Sigmoid colon (tissue), 7 donors: ENCODE results near the gene RNF4. TPM values are rescaled to one million over a fixed set of nuclear protein-coding genes. Genes with fewer than 3 reads are reported as not detected.
"Not testable (repeated sequence)": the region's sequence is repeated elsewhere in the genome, so short reads cannot be mapped to it uniquely, and the experiment has no call there.

Source experiments
- DNase-seq: peaks from one replicate; pipeline ENCODE4 v3.0.0-alpha.2; 2019
- H3K27ac ChIP-seq, 4 donors: fragments of 200-600 bp; sonication (generic); one replicate each; pipeline ENCODE4 v1.5.1; 2016 to 2019; ENCODE audit warnings: mild to moderate bottlenecking in 1 of 4
- H3K27me3 ChIP-seq, 3 donors: fragments of 200-600 bp; sonication (generic); one replicate each; pipeline ENCODE4 v1.5.1; 2019; ENCODE audit warnings: mild to moderate bottlenecking in 1 of 3
- H3K36me3 ChIP-seq, 4 donors: fragments of 200-600 bp; sonication (generic); one replicate each; pipeline ENCODE4 v1.5.1; 2016 to 2019
- H3K4me1 ChIP-seq, 4 donors: fragments of 200-600 bp; sonication (generic); one replicate each; pipeline ENCODE4 v1.5.1; 2017 to 2019
- H3K4me3 ChIP-seq, 4 donors: fragments of 200-600 bp; sonication (generic); one replicate each; pipeline ENCODE4 v1.5.1; 2017 to 2019; ENCODE audit warnings: mild to moderate bottlenecking in 2 of 4, moderate library complexity in 1 of 4
- H3K9me3 ChIP-seq, 4 donors: fragments of 200-600 bp in 3 of 4; sonication (generic) in 3 of 4; one replicate each; pipeline versions ENCODE4 v1.5.1 to v1.6.1; 2013 to 2019
- EP300 ChIP-seq, 4 donors: sonication (generic); formaldehyde crosslinking; IDR thresholded peaks; one replicate each; pipeline ENCODE4 v1.6.1; 2017; ENCODE audit warnings: antibody characterized with exemption in 4 of 4
- POLR2A ChIP-seq, 2 donors: fragments of 450-650 bp; IDR thresholded peaks; one replicate each; pipeline ENCODE4 v1.6.1; 2016; ENCODE audit warnings: antibody characterized with exemption in 2 of 2, mild to moderate bottlenecking in 2 of 2, moderate library complexity in 2 of 2
- POLR2AphosphoS5 ChIP-seq, 4 donors: sonication (generic); formaldehyde crosslinking; IDR thresholded peaks; one replicate each; pipeline ENCODE4 v1.6.1; 2017; ENCODE audit warnings: antibody characterized with exemption in 4 of 4
- WGBS, 2 donors: extraction: QIAGEN DNeasy Blood & Tissue Kit; methylation state at CpG; one replicate each; pipeline ENCODE4 v1.1.7; 2013; 5-methylcytosine and 5-hydroxymethylcytosine counted together
- intact Hi-C: fragments of 100-400 bp; cut with DNase I; formaldehyde crosslinking; loops from one replicate; pipeline ENCODE4 v1.15.1; 2023
- polyA plus RNA-seq, 3 donors: library from polyadenylated mRNA; stranded (reverse); fragments of 200-250 nt; gene quantifications; one replicate each; pipeline ENCODE4 v1.2.3, GENCODE V29; 2013
- total RNA-seq, 4 donors: library from RNA; depleted of rRNA; stranded (reverse); fragments of >200 nt; gene quantifications; one replicate each; pipeline ENCODE4 v1.1.0, GENCODE V29; 2016
- TF ChIP-seq, protein P1 (sequence below), 4 experiments: fragments of 450-650 bp in 3 of 4; fragments of 200-600 bp in 1 of 4; IDR thresholded peaks; one replicate each; pipeline ENCODE4 v1.5.1; 2016 to 2019; ENCODE audit warnings: antibody characterized with exemption in 4 of 4, mild to moderate bottlenecking in 3 of 4, moderate library complexity in 2 of 4
- donor health status: healthy with polysubstance abuse.
- donor health status: Bipolar disorder and iron deficiency.
- donor health status: healthy.

Gene RNF4
- total and polyA plus RNA-seq, 7 donors, result 19.8 to 51.0 (median 32.1) TPM

DNA sequence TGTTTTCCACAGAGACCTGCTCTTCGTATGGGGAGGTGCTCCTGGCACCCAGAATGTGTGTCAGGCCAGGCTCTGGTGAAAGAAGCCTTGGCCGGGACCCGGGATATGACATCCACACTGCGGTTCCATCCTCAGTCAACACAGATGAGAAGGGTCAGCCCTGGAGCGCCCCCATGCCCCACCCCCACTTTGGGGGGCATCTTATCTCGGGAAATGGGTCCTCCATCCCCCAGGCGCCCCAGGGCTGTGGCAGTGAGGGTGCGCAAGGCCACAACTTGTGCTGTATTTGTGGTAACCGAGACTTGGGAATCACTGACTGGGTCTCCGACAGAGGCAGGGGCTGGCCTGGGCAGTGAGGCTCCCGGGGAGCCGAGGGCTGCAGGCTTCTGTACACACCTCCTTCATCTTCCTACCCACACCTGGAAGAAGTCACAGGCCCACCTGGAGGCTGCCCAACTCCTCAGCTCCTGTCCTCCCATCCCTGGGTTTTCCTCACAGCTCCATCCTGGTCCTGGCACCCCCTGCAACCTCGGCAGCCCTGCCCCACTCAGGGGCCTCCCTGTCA, 42.1 kb upstream of the RNF4 start:
- H3K36me3 ChIP-seq, result no peaks in the 10 kb centered on the region
- TF ChIP-seq, protein P1, sequence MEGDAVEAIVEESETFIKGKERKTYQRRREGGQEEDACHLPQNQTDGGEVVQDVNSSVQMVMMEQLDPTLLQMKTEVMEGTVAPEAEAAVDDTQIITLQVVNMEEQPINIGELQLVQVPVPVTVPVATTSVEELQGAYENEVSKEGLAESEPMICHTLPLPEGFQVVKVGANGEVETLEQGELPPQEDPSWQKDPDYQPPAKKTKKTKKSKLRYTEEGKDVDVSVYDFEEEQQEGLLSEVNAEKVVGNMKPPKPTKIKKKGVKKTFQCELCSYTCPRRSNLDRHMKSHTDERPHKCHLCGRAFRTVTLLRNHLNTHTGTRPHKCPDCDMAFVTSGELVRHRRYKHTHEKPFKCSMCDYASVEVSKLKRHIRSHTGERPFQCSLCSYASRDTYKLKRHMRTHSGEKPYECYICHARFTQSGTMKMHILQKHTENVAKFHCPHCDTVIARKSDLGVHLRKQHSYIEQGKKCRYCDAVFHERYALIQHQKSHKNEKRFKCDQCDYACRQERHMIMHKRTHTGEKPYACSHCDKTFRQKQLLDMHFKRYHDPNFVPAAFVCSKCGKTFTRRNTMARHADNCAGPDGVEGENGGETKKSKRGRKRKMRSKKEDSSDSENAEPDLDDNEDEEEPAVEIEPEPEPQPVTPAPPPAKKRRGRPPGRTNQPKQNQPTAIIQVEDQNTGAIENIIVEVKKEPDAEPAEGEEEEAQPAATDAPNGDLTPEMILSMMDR (IDR thresholded peaks at IDR 0.05), result no peak
- TF ChIP-seq POLR2AphosphoS5 (IDR thresholded peaks at IDR 0.05) (no peak), EP300 (IDR thresholded peaks at IDR 0.05) (no peak), POLR2A (IDR thresholded peaks at IDR 0.05) (no peak)
- H3K27me3 ChIP-seq, result peaks cover 0 to 31% (median 23%) of the 10 kb centered on the region in 3 donors
- no peaks in the 10 kb centered on the region for H3K4me1 ChIP-seq
- intact Hi-C loops, result no loop called here
- no peak for DNase-seq
- H3K27ac ChIP-seq, result no peak overlapping the region
- H3K9me3 ChIP-seq, result no peaks in the 10 kb centered on the region
- H3K4me3 ChIP-seq, result no peak overlapping the region
- WGBS, 2 donors, result 83 to 87% methylated on average over 13 of the region's 13 CpGs

DNA sequence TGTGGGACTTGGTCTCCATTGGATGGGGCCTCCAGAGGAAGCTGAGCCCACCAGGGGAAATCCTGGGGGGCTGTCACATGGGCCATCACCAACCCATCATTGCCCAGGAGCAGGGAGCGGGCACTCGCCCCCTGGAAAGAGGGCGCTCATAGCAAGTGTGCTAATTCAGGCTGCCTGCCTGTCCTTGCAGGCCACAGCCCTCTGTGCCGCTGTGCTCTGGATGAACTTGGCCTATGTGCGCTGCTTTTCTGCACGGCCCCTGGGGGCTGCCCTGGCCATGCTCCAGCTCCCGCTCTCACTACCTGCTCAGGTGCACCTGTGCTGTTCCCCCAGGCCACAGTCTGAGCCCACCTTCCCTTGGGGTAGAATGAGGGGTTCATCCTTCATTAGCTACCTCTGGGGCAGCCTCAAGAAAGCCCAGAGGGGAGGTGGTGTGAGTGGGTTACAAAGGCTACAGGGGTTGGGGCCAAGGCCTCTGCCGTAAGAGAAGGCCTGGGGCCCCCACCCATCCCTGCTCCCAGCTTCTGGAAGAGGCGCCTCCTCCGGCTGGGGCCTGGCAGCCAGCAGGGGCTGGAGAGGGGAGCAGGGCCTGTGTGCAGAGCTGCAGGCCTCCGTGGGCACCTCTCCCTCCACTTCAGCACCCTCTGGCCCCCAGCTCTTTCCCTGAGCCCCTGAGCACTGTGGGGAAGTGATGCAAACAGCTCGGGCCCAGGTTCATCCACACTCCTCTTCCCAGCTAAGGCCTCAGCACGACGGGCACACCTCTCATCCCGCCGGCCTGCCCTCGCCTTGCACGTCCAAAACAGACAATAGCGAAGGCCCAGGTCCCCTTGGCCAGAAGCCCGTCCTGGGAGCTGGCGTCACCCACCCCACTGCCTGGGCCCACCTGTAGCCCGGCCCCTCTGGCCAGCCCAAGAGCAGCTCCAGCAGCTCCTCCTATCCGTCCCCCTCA, 41.2 kb upstream of the RNF4 start:
- 90 to 92% methylated on average over 23 of the region's 23 CpGs for WGBS, 2 donors
- intact Hi-C loops, result no loop called here
- no peaks in the 10 kb centered on the region for H3K36me3 ChIP-seq

DNA sequence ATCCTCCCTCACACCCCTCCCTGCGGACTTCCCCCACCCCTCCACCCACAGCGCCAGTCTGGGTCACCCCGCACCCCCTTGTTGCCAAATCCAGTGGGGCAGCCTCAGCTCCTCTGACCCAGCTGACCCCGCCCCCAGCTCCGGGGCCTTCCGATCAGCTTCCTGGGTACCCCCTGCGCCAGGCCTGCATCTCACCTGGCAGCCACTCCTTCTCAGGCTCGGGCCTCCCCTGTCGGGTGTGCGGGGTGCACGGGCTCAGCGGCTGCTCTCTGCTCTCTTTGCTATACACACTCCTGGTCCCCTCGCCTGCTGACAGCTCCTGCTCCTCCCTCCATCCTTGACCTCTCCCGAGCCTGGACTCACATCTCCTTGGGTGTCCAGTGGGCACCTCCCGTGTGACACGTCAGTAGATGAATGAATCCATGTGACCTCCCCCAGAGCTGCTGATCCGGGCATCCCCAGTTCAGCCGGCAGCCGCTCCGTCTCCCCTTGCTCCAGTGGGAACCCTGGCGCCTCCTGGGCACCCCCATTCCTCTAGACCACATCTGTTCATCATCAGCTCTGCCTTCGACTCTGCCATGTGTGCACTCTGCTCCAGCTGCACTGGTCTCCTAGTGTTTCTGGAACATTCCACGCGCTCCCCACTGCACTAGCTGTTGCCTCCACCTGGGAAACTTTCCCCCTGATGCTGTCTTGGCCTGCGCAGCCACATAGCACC, 40.3 kb upstream of the RNF4 start:
- intact Hi-C loops, result no loop called here
- DNase-seq, result no peak
- TF ChIP-seq POLR2A (IDR thresholded peaks at IDR 0.05) (no peak), POLR2AphosphoS5 (IDR thresholded peaks at IDR 0.05) (no peak), EP300 (IDR thresholded peaks at IDR 0.05) (no peak)
- TF ChIP-seq, protein P1 (IDR thresholded peaks at IDR 0.05), result no peak

More for the DNA sequence above, 41.2 kb upstream of the RNF4 start:
- H3K9me3 ChIP-seq, result no peaks in the 10 kb centered on the region
- no peak for DNase-seq
- H3K4me1 ChIP-seq, result no peaks in the 10 kb centered on the region
- no peak overlapping the region for H3K27ac ChIP-seq
- TF ChIP-seq POLR2AphosphoS5 (IDR thresholded peaks at IDR 0.05), result no peak
- no peak for TF ChIP-seq EP300 (IDR thresholded peaks at IDR 0.05)
- TF ChIP-seq POLR2A (IDR thresholded peaks at IDR 0.05), result no peak
- TF ChIP-seq, protein P1 (IDR thresholded peaks at IDR 0.05), result no peak
- H3K27me3 ChIP-seq, result peaks cover 0 to 22% (median 15%) of the 10 kb centered on the region in 3 donors
- H3K4me3 ChIP-seq, result no peak overlapping the region

DNA sequence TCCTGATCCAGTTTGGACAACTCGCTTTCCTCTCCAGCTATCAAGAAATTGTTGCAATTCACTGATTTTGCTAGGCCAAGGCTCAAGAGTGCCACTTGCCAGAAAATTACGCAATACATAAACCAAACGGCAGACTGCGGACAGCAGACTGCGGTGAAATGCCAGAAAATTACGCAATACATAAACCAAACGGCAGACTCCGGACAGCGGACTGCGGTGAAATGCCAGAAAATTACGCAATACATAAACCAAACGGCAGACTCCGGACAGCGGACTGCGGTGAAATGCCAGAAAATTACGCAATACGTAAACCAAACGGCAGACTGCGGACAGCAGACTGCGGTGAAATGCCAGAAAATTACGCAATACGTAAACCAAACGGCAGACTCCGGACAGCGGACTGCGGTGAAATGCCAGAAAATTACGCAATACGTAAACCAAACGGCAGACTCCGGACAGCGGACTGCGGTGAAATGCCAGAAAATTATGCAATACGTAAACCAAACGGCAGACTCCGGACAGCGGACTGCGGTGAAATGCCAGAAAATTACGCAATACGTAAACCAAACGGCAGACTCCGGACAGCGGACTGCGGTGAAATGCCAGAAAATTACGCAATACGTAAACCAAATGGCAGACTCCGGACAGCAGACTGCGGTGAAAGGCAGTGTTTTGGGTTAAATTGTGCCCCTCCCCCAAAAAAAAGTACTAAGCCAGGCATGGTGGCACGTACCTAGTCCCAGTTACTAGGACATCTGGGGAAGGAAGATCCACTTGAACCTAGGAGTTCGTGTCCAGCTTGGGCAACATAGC, 38.8 kb upstream of the RNF4 start:
- H3K36me3 ChIP-seq, H3K27me3 ChIP-seq, H3K27ac ChIP-seq, H3K4me1 ChIP-seq, DNase-seq, H3K9me3 ChIP-seq, intact Hi-C loops, H3K4me3 ChIP-seq: not testable (repeated sequence)
- WGBS, 2 donors, result 66 to 87% methylated on average over 29 to 30 of the region's 49 CpGs

More for the DNA sequence above, 40.3 kb upstream of the RNF4 start:
- Histone ChIP-seq H3K4me1 (no peaks in the 10 kb centered on the region), H3K27ac (no peak overlapping the region), H3K4me3 (no peak overlapping the region), H3K36me3 (no peaks in the 10 kb centered on the region), H3K9me3 (no peaks in the 10 kb centered on the region), H3K27me3 (peaks cover 0 to 12% (median 8%) of the 10 kb centered on the region in 3 donors)
- WGBS, 2 donors, result 83 to 87% methylated on average over 25 of the region's 25 CpGs
